NCI-H82 treated with DMSO at 0.1 percent for 48 hours (cell line): ENCODE data around the gene TRIM49D2.
"Not testable (repeated sequence)": the region's sequence is repeated elsewhere in the genome, so short reads cannot be mapped to it uniquely, and the experiment has no call there.

ENCODE experiments used
- DNase-seq: peaks from one replicate; lab custom pipeline; 2025; ENCODE audit not compliant: unreplicated experiment; lab: John Stamatoyannopoulos, UW

The TRIM49D2 gene

GRCh38 chr11:89923764-89924163, at the start of gene TRIM49D2:
TSS of gene TRIM49D2 (plus strand) at chr11:89924064. CDS start at chr11:89926762, 2,698 bp downstream.
- not testable (repeated sequence) for DNase-seq

GRCh38 chr11:89877511-89877910, 46.4 kb upstream of the TRIM49D2 start:
- not testable (repeated sequence) for DNase-seq

- DNase-seq: not testable (repeated sequence)
These were observed 30.6 kb upstream of the TRIM49D2 start for GRCh38 chr11:89893245-89893644.

- DNase-seq: not testable (repeated sequence)
These were observed 23.1 kb upstream of the TRIM49D2 start for GRCh38 chr11:89900809-89901208.

- DNase-seq: no peak
These were observed 1.6 kb upstream of the TRIM49D2 start, which contains the start of gene TRIM49D1 for GRCh38 chr11:89922195-89922660. TSS of gene TRIM49D1 (minus strand) at chr11:89922245. CDS start at chr11:89917710, 4,535 bp downstream.

- DNase-seq: not testable (repeated sequence)
These were observed 37.0 kb downstream of the TRIM49D2 start for GRCh38 chr11:89960833-89961232.

- not testable (repeated sequence) for DNase-seq
These were observed 41.9 kb downstream of the TRIM49D2 start, which contains the start of gene TRIM64 for GRCh38 chr11:89965737-89966136. TSS of gene TRIM64 (plus strand) at chr11:89966037. CDS start at chr11:89968504, 2,467 bp downstream.
